Erythroblast (primary cell): ENCODE measurements around the gene INPP5K.
A peak's percentile ranks its signal among the peaks of the same experiment; 100 is the strongest.

Experiments
- DNase-seq, 2 experiments: peaks; one replicate each; lab custom pipeline; 2025; lab: John Stamatoyannopoulos, UW
- GATA1 ChIP-seq: IDR thresholded peaks from 2 replicates; pipeline ENCODE4 v1.6.1; 2011; ENCODE audit warnings: low read depth, mild to moderate bottlenecking, control low read depth, low read length, moderate library complexity
- POLR2A ChIP-seq: IDR thresholded peaks from 2 replicates; pipeline ENCODE4 v1.6.1; 2011; ENCODE audit warnings: mild to moderate bottlenecking, low read length

The INPP5K gene

DNA sequence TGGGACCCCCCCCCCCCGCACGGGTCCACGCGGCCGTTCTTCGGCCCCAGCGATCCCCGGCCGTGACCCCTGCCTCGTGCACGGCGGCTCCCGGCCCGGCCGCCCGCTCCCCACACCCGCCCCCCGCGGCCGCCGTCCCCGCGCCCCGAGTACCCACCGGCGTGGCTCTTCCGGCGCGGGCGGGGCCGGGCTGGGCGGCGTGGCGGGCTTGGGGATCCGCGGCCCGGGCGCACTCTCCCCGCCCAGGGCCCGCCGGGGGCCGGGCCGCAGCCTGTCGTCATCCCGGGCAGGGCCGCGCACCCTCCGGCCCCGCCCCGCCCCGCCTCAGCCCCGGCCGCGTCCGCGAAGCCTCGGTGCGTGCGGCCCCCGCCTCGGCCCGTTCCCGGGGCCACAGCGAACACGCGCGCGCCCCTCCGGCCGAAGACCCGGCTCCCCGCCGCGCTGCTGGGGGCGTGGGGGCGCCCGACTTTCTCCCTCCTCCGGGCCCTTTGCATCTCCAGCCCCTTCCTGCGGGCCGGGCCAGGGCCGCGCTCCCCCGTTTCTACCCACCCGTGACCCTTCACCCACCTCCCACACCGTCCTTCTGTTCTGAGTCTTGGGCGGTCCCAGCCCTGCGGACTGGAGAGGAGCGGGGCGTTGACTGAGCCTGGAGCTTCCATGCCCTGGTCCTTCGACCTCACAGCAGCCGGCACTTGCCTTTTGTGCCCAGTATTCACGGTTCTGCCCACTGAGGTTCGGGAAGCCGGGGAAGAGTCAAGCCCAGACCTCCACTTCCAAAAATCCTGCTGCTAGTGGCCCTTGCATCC lies 24.8 kb downstream of the INPP5K start:
- DNase-seq, result peak; percentile 69 to 83
- TF ChIP-seq GATA1 (no peak), POLR2A (no peak)

DNA sequence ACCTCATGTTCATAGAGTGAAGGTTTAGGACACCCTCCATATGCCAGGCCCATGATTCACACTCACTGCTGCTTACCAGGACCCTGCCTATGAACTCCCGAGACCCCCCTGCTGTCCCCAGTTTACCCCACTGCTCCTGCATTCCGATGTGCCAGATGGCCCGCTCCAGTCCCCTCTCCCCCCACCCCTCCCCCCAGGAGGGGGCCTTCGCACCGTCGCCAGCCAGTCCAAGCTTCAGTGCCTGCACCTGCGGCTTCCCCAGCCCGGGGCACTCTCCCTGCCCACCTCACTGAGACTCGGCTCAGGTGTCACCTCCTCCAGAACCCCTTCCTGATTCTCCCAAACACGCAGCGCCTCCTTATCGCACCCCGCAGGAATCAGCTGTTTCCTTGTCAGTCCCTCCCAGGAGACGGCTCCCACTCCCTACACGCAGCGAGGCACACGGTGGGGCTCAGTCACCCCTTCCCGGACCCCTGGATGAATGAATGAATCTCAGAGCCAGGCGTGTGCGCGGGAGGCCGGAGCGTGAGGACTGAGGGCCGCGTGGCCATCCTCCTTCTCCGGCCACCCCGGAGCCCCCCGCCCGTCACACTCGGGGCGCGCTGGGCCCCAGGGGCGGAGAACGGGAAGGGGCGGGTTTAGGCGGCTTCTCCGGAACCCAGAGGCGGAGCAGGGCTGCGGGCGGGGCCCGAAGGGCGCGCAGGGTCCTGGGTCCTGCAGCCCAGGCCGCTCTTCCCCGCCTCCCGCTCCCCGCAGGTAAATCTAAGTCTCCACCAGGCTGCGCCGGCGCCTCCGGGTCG lies 25.6 kb downstream of the INPP5K start:
- peak; percentile 72 to 73 for DNase-seq

DNA sequence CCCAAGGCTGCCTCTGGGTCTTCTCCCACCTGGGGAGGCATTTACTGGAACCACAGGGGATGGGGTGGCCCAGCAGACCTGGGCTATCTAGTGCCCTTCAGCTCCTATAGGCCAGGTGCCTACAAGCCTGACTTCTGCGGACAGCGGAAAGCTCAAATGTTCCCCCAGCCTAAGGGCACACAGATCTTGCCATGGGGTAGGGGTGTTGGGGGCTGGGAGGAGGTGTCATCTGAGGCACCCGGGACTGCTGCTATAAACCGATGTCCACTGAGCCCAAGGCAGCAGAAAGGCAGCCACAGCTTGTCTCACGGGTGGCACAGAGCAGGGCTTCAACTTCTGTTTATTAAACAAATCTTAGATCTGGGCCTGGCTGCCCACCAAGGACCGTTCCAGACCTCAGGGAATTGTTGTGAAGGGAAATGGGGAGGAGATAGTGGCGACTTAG lies 27.6 kb downstream of the INPP5K start:
- DNase-seq, result no peak
- TF ChIP-seq GATA1, result no peak
- TF ChIP-seq POLR2A, result no peak

More for the DNA sequence above, 25.6 kb downstream of the INPP5K start:
- TF ChIP-seq GATA1 (no peak), POLR2A (peak; percentile 13)

DNA sequence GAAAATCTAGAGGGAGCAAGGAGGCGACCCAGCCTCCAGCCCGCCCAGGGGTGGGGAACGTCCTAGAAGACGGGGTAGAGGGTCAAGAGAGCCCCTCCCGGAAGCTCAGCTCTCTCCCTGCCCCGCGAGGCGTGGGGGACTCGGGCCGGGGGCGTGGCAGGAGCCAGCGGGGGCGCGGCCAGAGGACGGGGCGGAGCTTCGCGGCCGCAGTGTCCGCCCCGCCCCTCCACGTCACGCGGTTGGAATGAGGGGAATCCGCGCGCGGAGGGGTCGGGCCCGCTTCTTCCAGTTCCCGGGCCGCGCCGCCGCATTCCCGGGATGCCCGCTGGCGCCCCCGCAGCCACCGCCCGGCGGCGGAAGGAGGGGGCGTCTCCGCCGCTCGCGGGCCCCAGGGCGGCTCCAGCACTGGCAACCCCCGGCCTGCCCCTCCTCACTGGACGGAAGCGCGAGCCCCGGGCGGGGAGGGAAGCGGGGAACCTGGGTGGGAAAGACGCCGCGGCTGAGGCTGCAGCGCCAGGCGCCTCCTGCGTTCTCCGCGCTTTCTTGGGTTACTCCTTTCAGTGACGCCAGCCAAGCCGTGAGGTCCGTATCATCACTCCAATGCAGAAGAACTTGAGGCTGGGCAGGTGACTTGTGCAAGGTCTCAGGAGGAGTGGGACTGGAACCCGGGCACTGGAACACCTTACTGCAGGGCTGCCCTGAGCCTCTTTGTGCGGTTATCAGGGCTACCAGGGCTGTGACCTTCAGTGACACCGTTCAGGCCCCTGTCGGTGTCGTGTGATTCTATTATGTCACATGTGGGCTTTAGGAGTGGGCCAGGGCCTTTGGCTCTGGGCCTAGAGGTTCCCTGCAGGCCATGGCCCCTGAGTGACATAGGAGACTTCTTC lies 28.2 kb downstream of the INPP5K start:
- peak; percentile 87 for DNase-seq
- TF ChIP-seq POLR2A, result no peak

DNA sequence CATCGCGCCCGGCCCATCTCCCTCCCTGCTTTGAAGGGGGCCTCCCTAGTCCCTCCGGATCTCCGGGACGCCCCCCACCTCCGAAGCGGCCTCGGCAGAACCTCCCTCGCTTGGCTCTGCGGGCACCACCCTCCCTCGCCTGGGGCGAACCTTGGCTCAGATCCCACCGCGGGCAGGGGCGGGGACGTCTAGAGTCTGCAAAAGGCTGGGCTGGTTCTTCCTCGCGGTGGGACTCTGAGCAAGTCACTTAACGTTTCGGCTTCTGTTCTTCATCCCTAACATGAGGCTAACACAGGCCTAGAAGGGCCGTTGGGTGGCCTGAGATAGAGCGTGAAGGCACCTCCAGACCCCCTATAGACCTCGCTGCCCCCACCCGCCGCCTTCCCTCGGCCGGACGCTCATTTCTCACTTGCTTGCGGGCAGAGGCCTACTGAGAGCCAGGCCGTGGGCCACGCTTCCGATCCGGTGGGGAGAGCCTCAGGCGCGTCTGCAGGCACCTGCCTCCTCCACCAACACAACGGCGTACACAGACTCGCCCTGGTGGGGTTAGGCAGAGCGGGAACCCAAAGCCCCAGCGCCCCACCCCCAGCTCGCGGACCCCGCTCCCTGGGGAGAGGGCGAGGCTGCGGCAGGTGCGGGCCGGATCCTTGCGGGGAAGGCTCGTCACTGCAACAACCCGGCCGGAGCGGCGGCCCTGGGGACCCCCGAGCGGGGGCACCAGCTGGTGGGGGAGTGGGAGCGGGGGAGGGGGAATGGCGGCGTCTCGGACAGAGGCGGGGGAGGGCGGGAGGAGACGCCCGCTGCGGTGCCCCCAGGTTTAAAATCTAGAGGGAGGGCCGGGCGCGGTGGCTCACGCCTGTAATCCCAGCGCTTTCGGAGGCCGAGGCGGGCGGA lies 29.4 kb downstream of the INPP5K start:
- peak; percentile 86 for DNase-seq
- TF ChIP-seq POLR2A (peak; percentile 42), GATA1 (no peak)

DNA sequence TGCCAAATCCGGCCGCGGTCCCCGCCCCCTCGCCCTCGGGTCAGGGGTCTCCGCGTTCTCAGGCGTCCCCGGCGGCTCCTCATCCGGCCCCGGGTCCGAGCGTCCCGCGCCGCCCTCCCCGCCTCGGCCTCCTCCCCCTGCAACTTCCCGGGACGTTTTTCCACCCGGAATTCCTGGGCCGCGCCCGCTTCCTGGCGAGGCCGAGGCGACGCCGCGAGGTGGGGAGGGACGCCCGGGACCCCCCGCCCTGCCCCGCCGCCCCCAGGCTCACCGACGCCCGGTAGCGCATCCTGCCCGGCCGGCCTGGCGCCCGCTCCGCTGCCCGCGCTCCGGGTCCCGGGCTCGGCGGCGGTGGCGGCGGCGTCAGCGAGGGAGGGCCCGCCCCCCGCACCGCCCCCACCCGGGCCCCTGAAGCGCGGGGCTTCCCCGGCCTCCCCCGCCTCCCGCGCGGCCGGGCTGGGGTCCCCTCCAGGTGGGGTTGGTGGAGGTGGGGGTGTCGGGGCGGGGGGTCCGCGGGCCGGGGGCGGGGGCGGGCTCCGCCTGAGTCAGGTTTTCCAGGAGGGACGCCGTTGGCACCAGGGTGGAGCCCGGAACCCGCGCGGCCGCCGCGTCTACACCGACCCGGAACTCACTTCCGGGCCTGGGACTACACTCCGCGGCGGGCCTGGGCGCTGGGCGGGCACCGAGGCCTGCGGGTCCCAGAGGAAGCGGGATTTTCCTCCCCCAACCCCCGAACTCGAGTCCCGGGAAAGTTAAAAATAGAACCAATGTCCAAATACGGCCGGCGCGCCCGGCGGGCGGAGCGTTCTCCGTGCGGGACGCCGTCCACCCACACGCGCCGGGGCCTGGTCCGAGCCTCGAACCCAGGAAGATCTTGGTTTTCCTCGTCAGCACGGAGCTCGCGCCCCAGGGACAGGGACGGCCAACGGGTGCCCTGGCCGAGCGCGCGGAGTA lies 30.7 kb downstream of the INPP5K start:
- DNase-seq, result peak; percentile 53 to 58
- TF ChIP-seq GATA1 (no peak), POLR2A (peak; percentile 25)

DNA sequence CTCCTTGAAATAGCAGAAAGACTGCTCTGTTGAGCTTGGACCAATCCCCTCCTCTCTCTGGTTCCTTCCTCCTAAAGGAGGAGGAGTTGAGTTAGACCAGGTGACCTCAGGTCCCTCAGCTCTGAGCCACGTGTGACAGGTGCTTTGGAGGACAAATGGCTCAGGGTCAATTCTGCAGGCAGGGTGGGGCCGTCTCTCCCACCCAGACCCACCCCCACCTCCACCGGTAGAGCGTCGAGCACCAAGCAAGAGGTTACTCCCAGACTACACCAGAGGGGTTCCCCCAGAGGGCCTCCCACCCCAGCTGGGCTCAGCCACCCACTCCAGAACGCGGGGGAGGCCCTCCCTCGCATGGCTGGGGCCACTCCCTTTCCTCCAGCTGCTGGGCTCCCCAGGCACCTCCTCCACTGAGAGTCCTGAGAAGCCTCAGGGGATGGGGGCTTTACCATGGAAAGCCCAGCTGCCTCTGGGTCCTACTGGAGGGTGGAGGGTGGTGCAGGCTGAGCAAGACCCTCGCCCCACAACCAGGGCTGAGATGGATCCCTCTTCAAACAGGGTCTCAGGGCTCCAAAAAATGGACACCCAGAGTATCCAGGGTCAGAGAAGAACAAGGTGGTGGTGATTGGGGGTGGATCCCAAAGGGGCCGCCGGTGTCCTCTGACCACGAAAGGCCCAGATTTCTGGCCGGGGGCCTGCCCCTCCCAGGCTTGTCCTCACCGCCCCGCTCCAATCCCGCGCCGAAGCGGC lies 31.6 kb downstream of the INPP5K start:
- TF ChIP-seq GATA1 (no peak), POLR2A (no peak)
- peak; percentile 44 to 46 for DNase-seq

DNA sequence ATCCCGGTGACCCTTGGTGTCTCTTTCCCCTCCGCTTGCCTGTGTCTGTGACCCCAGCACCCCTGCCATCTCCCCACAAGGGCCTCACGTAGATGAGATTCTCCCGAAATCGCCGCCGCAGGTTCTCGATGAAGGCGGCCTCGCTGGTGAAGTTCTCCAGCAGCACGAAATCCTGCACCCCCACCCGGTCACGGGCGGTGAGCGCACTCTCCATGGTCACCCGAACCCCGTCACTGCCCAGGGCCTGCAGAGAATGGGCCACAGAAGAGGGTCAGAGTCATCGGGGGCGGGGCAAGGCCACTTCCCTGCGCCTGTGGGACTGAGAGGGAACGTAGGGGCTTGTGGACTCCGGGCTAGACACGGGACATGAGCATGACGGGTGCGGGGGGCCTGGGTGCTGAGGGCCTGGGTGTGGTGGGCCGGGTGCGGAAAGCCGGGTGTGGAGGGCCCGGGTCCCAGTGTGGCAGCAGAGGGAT lies 32.3 kb downstream of the INPP5K start:
- TF ChIP-seq POLR2A (no peak), GATA1 (no peak)

DNA sequence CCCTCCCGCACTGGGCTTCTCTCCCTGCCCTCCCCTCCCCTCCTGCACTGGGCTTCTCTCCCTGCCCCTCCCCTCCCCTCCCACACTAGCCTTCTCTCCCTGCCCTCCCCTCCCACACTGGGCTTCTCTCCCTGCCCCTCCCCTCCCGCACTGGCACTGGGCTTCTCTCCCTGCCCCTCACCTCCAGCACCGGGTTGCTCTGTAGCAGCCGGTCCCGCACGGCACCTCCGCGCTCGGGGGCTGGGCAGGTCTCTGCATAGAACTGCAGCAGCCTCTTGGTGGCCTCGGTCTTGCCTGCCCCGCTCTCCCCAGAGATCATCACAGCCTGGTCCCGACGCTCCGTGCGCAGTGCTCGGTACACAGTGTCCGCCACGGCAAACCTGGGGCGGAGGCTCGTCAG lies 33.7 kb downstream of the INPP5K start:
- DNase-seq, result no peak
- TF ChIP-seq GATA1, result no peak
- TF ChIP-seq POLR2A, result no peak

More for the DNA sequence above, 32.3 kb downstream of the INPP5K start:
- DNase-seq, result no peak

DNA sequence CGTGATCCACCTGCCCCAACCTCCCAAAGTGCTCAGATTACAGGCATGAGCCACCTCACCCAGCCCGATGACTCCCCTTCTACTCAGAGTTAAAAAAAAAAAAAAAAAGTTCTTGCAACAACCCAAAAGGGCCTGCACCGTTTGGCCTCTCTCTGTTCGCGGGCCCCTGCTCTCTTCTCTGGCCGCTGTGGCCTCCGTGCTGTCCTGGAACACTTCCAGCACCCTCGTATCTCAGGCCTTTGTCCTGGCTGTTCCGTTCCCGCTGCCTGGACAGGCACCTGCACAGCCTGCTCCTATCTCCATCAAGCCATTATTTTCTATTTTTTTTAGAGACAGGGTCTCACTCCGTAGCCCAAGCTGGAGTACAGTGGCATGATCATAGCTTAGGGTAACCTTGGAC lies 34.7 kb downstream of the INPP5K start:
- no peak for DNase-seq
- no peak for TF ChIP-seq GATA1
- TF ChIP-seq POLR2A, result no peak
